Stimulated activated CD4-positive, alpha-beta T cell treated with anti-CD3 and anti-CD28 coated beads, Interleukin-1b, Interleukin-23, amount 100 ng/mL, for 4 hours (primary cell): ENCODE data around the gene RAB3D.
"Not testable (repeated sequence)": the region's sequence is repeated elsewhere in the genome, so short reads cannot be mapped to it uniquely, and the experiment has no call there.

Experiments
- DNase-seq, 2 donors: peaks; one replicate each; pipeline ENCODE4 v3.0.0-alpha.2; 2020; ENCODE audit warnings: low read depth in 2 of 2

RAB3D gene

GRCh38 chr19:11339254-11340098, at the start of gene RAB3D:
TSS of gene RAB3D (minus strand) at chr19:11339657. CDS start at chr19:11337399, 2,258 bp downstream.
- peak; percentile 68 to 81 for DNase-seq

GRCh38 chr19:11387162-11388034, 47.9 kb upstream of the RAB3D start:
- no peak for DNase-seq

GRCh38 chr19:11384778-11385129, 45.3 kb upstream of the RAB3D start:
- DNase-seq, result no peak

- DNase-seq, result no peak
These were observed 44.2 kb upstream of the RAB3D start for GRCh38 chr19:11383706-11384048.

- DNase-seq, result peak in 1 of 2 donors; percentile 33
These were observed 43.6 kb upstream of the RAB3D start for GRCh38 chr19:11382898-11383705.

GRCh38 chr19:11380653-11381537, 41.4 kb upstream of the RAB3D start:
- DNase-seq, result peak; percentile 89 to 92

- no peak for DNase-seq
These were observed 40.4 kb upstream of the RAB3D start for GRCh38 chr19:11379857-11380350.

- not testable (repeated sequence) for DNase-seq
These were observed 39.9 kb upstream of the RAB3D start for GRCh38 chr19:11379269-11379845.

GRCh38 chr19:11378319-11379189, 39.1 kb upstream of the RAB3D start:
- DNase-seq, result no peak

- no peak for DNase-seq
These were observed 38.3 kb upstream of the RAB3D start for GRCh38 chr19:11377756-11378155.

GRCh38 chr19:11377237-11377636, 37.8 kb upstream of the RAB3D start:
- DNase-seq, result no peak

GRCh38 chr19:11375143-11375948, 35.9 kb upstream of the RAB3D start:
- peak; percentile 48 to 52 for DNase-seq

- DNase-seq, result peak; percentile 91 to 92
These were observed 35.1 kb upstream of the RAB3D start, which contains the start of gene SWSAP1 for GRCh38 chr19:11374433-11375142. TSS of gene SWSAP1 (plus strand) at chr19:11374666. CDS start at chr19:11374681, 15 bp downstream.

- DNase-seq, result no peak
These were observed 34.5 kb upstream of the RAB3D start for GRCh38 chr19:11373885-11374432.

GRCh38 chr19:11373166-11373884, 33.9 kb upstream of the RAB3D start:
- DNase-seq, result no peak

GRCh38 chr19:11370744-11371143, 31.3 kb upstream of the RAB3D start:
- DNase-seq, result no peak

- DNase-seq, result no peak
These were observed 28.1 kb upstream of the RAB3D start for GRCh38 chr19:11367528-11367927.
